ENCODE data around the gene AGBL5. TPM values are rescaled to one million over a fixed set of nuclear protein-coding genes. Genes with fewer than 3 reads are reported as not detected.

Gene AGBL5
- total RNA-seq, 1 experiment from 2014 or later = 40.0 TPM

DNA sequence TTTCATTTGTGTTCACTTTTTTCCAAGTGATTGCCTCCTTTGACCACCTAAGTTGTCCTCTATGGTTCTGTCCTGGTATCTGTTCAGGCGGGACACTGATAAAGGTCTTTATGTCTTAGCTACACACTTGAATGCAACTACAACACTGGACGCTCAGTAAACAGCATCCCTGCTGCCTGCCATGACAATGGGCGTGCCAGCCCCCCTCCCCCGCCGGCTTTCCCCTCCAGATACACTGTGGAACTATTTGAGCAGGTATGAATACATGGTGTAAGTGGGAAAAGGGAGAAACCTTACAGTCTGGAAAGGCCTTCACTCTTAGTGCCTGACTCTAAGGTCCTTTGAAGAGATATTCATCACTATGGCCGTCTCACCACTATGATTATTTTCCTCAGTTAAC, 5.7 kb downstream of the AGBL5 start:
- no peak overlapping the region for H3K4me3 ChIP-seq (replicated peaks in 1 of 2; ENCODE audit: low read depth in 1 of 2, low read length in 2 of 2)
- no peaks in the 10 kb centered on the region for H3K79me2 ChIP-seq (ENCODE audit: insufficient read depth, low read length)
- TF ChIP-seq POLR2A (IDR thresholded peaks at IDR 0.05; ENCODE audit: borderline replicate concordance, extremely low read depth, insufficient read depth, insufficient read length) = no peak
- TF ChIP-seq, protein P1, sequence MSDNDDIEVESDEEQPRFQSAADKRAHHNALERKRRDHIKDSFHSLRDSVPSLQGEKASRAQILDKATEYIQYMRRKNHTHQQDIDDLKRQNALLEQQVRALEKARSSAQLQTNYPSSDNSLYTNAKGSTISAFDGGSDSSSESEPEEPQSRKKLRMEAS (IDR thresholded peaks at IDR 0.05) = no peak
- TF ChIP-seq SIN3A (IDR thresholded peaks at IDR 0.05; ENCODE audit: low read depth) = no peak
- TF ChIP-seq CEBPB (IDR thresholded peaks at IDR 0.05; ENCODE audit: low read depth) = no peak
- no peak for TF ChIP-seq YY1 (IDR thresholded peaks at IDR 0.05; ENCODE audit: extremely low read depth, insufficient replicate concordance, low read depth, low read length)
- TF ChIP-seq, protein P2, sequence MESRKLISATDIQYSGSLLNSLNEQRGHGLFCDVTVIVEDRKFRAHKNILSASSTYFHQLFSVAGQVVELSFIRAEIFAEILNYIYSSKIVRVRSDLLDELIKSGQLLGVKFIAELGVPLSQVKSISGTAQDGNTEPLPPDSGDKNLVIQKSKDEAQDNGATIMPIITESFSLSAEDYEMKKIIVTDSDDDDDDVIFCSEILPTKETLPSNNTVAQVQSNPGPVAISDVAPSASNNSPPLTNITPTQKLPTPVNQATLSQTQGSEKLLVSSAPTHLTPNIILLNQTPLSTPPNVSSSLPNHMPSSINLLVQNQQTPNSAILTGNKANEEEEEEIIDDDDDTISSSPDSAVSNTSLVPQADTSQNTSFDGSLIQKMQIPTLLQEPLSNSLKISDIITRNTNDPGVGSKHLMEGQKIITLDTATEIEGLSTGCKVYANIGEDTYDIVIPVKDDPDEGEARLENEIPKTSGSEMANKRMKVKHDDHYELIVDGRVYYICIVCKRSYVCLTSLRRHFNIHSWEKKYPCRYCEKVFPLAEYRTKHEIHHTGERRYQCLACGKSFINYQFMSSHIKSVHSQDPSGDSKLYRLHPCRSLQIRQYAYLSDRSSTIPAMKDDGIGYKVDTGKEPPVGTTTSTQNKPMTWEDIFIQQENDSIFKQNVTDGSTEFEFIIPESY (IDR thresholded peaks at IDR 0.05; ENCODE audit: extremely low read depth, insufficient replicate concordance, low read length) = no peak
- TF ChIP-seq POLR2AphosphoS5 (IDR thresholded peaks at IDR 0.05; ENCODE audit: low read depth, low read length) = no peak
- no peak for TF ChIP-seq SP1 (IDR thresholded peaks at IDR 0.05; ENCODE audit: low read depth)
- TF ChIP-seq CTCF (IDR thresholded peaks at IDR 0.05 in 2 of 3, conservative IDR thresholded peaks at IDR 0.05 in 1 of 3; ENCODE audit: borderline replicate concordance in 1 of 3, insufficient read depth in 1 of 3, low read depth in 2 of 3, low read length in 2 of 3) = no peak
- no peak for TF ChIP-seq ELF1 (IDR thresholded peaks at IDR 0.05; ENCODE audit: borderline replicate concordance, low read depth)
- TF ChIP-seq RAD21 (IDR thresholded peaks at IDR 0.05; ENCODE audit: low read depth) = no peak
- TF ChIP-seq EGR1 (IDR thresholded peaks at IDR 0.05; ENCODE audit: low read depth) = no peak
- RAD21 ChIA-PET (ENCODE audit: low non-redundant PET in 1 of 2, low total read pairs in 2 of 2, uncharacterized antibody in 2 of 2, unreplicated experiment in 2 of 2) = no interaction called here
- ATAC-seq (no peak), DNase-seq (ENCODE audit: low read depth, low spot score) (no peak)
- H2AFZ ChIP-seq (ENCODE audit: low read depth, low read length, poor library complexity, severe bottlenecking) = no peak overlapping the region
- BruUV-seq (replicated peaks) = no TSS peak
- H3K9me2 ChIP-seq (ENCODE audit: insufficient read depth) = no peaks in the 10 kb centered on the region
- H3K4me1 ChIP-seq (ENCODE audit: control insufficient read depth in 1 of 2, insufficient read depth in 2 of 2, low read length in 2 of 2) = peaks cover 3 to 4% of the 10 kb centered on the region in 2 experiments
- H3K4me2 ChIP-seq (ENCODE audit: low read length) = no peak overlapping the region
- H4K20me1 ChIP-seq (ENCODE audit: insufficient read depth) = no peaks in the 10 kb centered on the region
- H3K27me3 ChIP-seq (ENCODE audit: insufficient read depth, low read length) = no peaks in the 10 kb centered on the region
- peaks cover 9 to 17% of the 10 kb centered on the region in 2 experiments; a peak in 2 of 4 replicates for H3K36me3 ChIP-seq (ENCODE audit: control insufficient read depth in 1 of 2, insufficient read depth in 2 of 2, low read length in 2 of 2)
- H3K27ac ChIP-seq (ENCODE audit: low read depth, low read length) = no peak overlapping the region
- CTCF ChIA-PET = no interaction called here
- POLR2A ChIA-PET = no interaction called here
- H3K9me3 ChIP-seq (ENCODE audit: control insufficient read depth in 1 of 2, insufficient read depth in 1 of 2, low read depth in 1 of 2, low read length in 2 of 2) = no peaks in the 10 kb centered on the region
- no peak overlapping the region for H3K9ac ChIP-seq (ENCODE audit: low read length)
- intact Hi-C loops (cut with micrococcal nuclease) = no loop called here

Measured in HCT116 (cell line).